Activated CD8-positive, alpha-beta T cell treated with anti-CD3 and anti-CD28 coated beads, Interleukin-2, amount 10 ng/mL, durations not matched to agents 7 days and 5 days (primary cell): ENCODE measurements around the gene LCLAT1. TPM values are rescaled to one million over a fixed set of nuclear protein-coding genes. Genes with fewer than 3 reads are reported as not detected.

ENCODE experiments used
- ATAC-seq: fragments of 150-1000 bp; cut with Tn5 transposase; one replicate; pipeline ENCODE4 v1.10.0; 2021; ENCODE audit warnings: moderate library complexity
- CTCF ChIA-PET: fragments of 350-600 bp; sonication (Branson Sonifier 250); formaldehyde crosslinking; loops from one replicate; lab custom pipeline; 2021; ENCODE audit warnings: antibody characterized with exemption; lab: Charles Lee
- POLR2A ChIA-PET: fragments of 350-600 bp; sonication (Branson Sonifier 250); formaldehyde crosslinking; loops from one replicate; lab custom pipeline; 2021; ENCODE audit warnings: antibody characterized with exemption; lab: Charles Lee
- DNase-seq: peaks from one replicate; pipeline ENCODE4 v3.0.0-alpha.2; 2020
- H3K27ac Mint-ChIP-seq: one replicate; pipeline ENCODE4 v1.8.0; 2021; ENCODE audit warnings: mild to moderate bottlenecking, mixed read lengths
- H3K27me3 Mint-ChIP-seq: one replicate; pipeline ENCODE4 v1.8.0; 2021; ENCODE audit warnings: low read depth, mixed read lengths
- H3K36me3 Mint-ChIP-seq: one replicate; pipeline ENCODE4 v1.8.0; 2021; ENCODE audit warnings: low read depth, mixed read lengths
- H3K4me1 Mint-ChIP-seq: one replicate; pipeline ENCODE4 v1.8.0; 2021; ENCODE audit warnings: low read depth, mixed read lengths
- H3K4me3 Mint-ChIP-seq: one replicate; pipeline ENCODE4 v1.8.0; 2021; ENCODE audit warnings: mild to moderate bottlenecking, mixed read lengths
- H3K9me3 Mint-ChIP-seq: one replicate; pipeline ENCODE4 v1.8.0; 2022; ENCODE audit warnings: mixed read lengths; ENCODE audit not compliant: insufficient read depth
- total RNA-seq, 2 experiments: library from RNA; stranded (reverse); gene quantifications; one replicate each; pipeline ENCODE4 v1.2.3, GENCODE V29; 2021

Gene LCLAT1
- total RNA-seq, 2 experiments from 2014 or later: 25.1 to 25.3 TPM

DNA sequence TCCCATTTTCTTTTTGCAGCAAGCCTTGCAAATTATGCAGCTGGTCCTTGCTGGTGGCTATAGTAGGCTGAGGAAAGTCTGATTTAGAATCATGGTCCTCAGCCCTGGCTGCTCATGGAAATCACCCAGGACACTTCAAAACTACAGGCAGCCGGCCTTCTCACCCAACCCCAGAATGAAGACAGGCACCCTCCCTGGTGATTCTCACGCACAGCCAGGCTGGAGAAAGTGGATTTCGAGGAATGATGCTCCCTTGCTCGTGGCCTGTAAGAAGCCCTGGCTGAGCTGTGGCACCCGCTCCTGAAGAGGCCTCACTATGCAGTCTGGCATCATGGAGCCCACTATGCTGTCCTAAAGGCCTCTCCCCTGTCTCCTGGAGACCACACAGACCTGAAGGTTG, 202.8 kb downstream of the LCLAT1 start:
- no peaks in the 10 kb centered on the region for H3K4me1 Mint-ChIP-seq
- no peak for ATAC-seq
- DNase-seq: no peak
- no peaks in the 10 kb centered on the region for H3K9me3 Mint-ChIP-seq
- no peak overlapping the region for H3K27ac Mint-ChIP-seq
- H3K4me3 Mint-ChIP-seq: no peak overlapping the region
- ChIA-PET CTCF (no interaction called here), POLR2A (no interaction called here)
- no peaks in the 10 kb centered on the region for H3K36me3 Mint-ChIP-seq
- no peaks in the 10 kb centered on the region for H3K27me3 Mint-ChIP-seq

GRCh38 chr2:30652271-30652915, 205.3 kb downstream of the LCLAT1 start:
- H3K27me3 Mint-ChIP-seq: no peaks in the 10 kb centered on the region
- H3K27ac Mint-ChIP-seq: no peak overlapping the region
- no peak overlapping the region for H3K4me3 Mint-ChIP-seq
- no peaks in the 10 kb centered on the region for H3K9me3 Mint-ChIP-seq
- ChIA-PET CTCF (no interaction called here), POLR2A (interaction anchor here (0.7 kb wide), 1 partner anchor 270 kb away, joined by 3 read pairs; no protein-coding TSS in a partner anchor)
- H3K36me3 Mint-ChIP-seq: no peaks in the 10 kb centered on the region
- ATAC-seq (no peak), DNase-seq (no peak)
- no peaks in the 10 kb centered on the region for H3K4me1 Mint-ChIP-seq

DNA sequence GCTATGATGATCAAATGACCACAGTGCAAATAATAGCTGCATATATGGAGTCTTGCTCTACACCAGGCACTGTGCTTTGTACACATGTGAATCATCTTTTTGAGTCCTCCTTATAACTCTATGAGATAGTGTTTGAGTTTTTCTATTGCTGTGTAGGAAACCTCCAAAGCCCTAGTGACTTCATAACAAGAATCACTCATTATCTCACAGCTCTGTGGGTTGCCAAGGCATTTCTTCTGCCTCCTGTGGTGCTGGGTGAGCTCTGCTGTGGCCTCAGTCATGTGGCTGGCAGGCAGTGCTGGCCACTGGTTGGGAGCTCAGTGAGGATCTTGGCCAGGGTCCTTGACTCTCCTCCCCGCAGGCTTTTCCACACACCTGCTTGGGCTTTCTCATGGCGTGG, 206.8 kb downstream of the LCLAT1 start:
- H3K4me3 Mint-ChIP-seq: no peak overlapping the region
- no peaks in the 10 kb centered on the region for H3K27me3 Mint-ChIP-seq
- ATAC-seq (no peak), DNase-seq (peak; percentile 16)
- ChIA-PET POLR2A (interaction anchor here (0.6 kb wide), 1 partner anchor 15 kb away, joined by 4 read pairs; no protein-coding TSS in a partner anchor), CTCF (interaction anchor here (0.7 to 1.5 kb wide), 3 partner anchors 17 to 58 kb away, joined by 3 to 5 read pairs (median 3); no protein-coding TSS in a partner anchor)
- no peaks in the 10 kb centered on the region for H3K36me3 Mint-ChIP-seq
- H3K27ac Mint-ChIP-seq: no peak overlapping the region
- no peaks in the 10 kb centered on the region for H3K4me1 Mint-ChIP-seq
- H3K9me3 Mint-ChIP-seq: no peaks in the 10 kb centered on the region

GRCh38 chr2:30654404-30654803, 207.4 kb downstream of the LCLAT1 start:
- DNase-seq (no peak), ATAC-seq (no peak)
- H3K36me3 Mint-ChIP-seq: no peaks in the 10 kb centered on the region
- H3K4me3 Mint-ChIP-seq: no peak overlapping the region
- H3K9me3 Mint-ChIP-seq: no peaks in the 10 kb centered on the region
- CTCF ChIA-PET: interaction anchor here (1.5 kb wide), 1 partner anchor 55 kb away, joined by 3 read pairs; no protein-coding TSS in a partner anchor
- POLR2A ChIA-PET: no interaction called here
- no peaks in the 10 kb centered on the region for H3K27me3 Mint-ChIP-seq
- no peaks in the 10 kb centered on the region for H3K4me1 Mint-ChIP-seq
- no peak overlapping the region for H3K27ac Mint-ChIP-seq

DNA sequence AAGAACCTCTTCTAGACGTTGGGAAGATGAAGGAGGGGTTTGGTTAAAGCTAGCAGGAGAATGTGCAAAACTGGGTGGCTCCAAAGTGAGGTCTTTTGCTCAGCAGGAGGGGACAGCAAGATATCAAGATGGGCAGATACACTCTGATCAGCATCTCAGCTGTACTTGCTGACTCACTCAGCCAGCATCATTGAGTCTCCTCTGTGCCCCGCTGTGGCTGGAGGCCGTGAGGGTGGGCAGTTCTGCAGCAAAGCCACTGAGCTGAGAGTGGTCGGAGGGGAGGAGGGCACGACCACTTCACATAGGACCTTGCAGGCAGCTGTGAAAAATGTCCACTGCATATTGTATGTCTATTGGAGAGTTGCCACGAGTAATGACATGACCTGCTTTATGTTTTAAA, 208.2 kb downstream of the LCLAT1 start:
- ATAC-seq: no peak
- no peaks in the 10 kb centered on the region for H3K9me3 Mint-ChIP-seq
- DNase-seq: peak; percentile 13
- no peak overlapping the region for H3K27ac Mint-ChIP-seq
- no peaks in the 10 kb centered on the region for H3K27me3 Mint-ChIP-seq
- POLR2A ChIA-PET: no interaction called here
- H3K4me1 Mint-ChIP-seq: no peaks in the 10 kb centered on the region
- CTCF ChIA-PET: interaction anchor here (0.8 kb wide), 1 partner anchor 56 kb away, joined by 3 read pairs; no protein-coding TSS in a partner anchor
- no peaks in the 10 kb centered on the region for H3K36me3 Mint-ChIP-seq
- H3K4me3 Mint-ChIP-seq: no peak overlapping the region

GRCh38 chr2:30655660-30656059, 208.6 kb downstream of the LCLAT1 start:
- Mint-ChIP-seq H3K27ac (no peak overlapping the region), H3K9me3 (no peaks in the 10 kb centered on the region), H3K4me1 (no peaks in the 10 kb centered on the region), H3K27me3 (no peaks in the 10 kb centered on the region), H3K4me3 (no peak overlapping the region), H3K36me3 (no peaks in the 10 kb centered on the region)
- CTCF ChIA-PET: interaction anchor here (0.8 kb wide), 1 partner anchor 56 kb away, joined by 3 read pairs; no protein-coding TSS in a partner anchor
- no peak for ATAC-seq
- POLR2A ChIA-PET: no interaction called here
- no peak for DNase-seq

GRCh38 chr2:30656079-30656478, 209.0 kb downstream of the LCLAT1 start:
- POLR2A ChIA-PET: no interaction called here
- CTCF ChIA-PET: interaction anchor here (0.8 kb wide), 2 partner anchors 55 to 491 kb away, joined by 3 read pairs; no protein-coding TSS in a partner anchor
- no peaks in the 10 kb centered on the region for H3K4me1 Mint-ChIP-seq

DNA sequence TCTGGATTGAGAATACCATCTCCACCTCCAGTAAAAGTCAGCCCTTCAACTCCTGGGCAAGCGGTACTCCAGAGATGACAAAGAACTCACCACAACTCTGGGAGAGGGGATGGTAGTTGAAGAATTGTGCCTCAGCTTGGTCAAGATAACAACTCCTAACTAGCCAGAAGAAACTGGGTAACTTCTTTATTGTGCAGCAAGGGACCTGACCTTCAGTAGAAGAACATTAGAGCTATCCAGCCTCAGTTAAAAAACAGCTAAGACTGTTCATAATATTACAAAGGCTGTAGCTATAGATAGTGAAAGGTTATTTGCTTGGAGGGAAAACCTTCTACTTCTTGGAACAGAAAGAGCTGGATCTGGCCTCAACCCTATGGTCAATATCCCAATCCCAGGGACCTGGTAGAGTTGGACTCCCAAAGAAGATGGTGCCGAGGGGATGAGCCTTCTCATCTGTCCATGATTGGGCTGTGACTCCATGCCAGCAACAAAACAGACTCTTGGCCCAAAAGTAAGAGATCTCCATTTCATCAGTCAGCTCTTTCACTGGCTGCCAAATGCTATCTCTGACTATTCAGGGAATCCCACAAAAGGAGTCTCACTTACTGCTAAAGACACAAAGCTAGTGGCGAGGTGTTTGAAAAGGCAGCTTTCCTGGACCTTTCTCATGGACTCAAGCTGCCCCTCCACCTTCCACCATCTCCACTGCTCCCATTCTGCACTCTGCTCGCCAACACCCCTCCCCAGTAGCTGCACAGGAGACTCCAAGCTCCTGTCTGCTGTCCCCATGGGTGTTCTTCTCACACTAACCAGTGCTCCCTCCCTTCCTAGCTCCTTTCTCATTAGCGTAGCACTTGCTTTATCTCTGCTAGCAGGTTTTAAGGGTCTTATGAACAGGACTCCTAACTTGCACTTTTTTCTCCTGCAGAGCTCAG, 214.4 kb downstream of the LCLAT1 start:
- Mint-ChIP-seq H3K9me3 (no peaks in the 10 kb centered on the region), H3K27ac (no peak overlapping the region), H3K4me3 (no peak overlapping the region), H3K4me1 (no peaks in the 10 kb centered on the region), H3K36me3 (no peaks in the 10 kb centered on the region), H3K27me3 (no peaks in the 10 kb centered on the region)
- CTCF ChIA-PET: interaction anchor here (0.7 to 3.2 kb wide), 4 partner anchors 11 to 496 kb away, joined by 3 to 13 read pairs (median 4); no protein-coding TSS in a partner anchor
- POLR2A ChIA-PET: no interaction called here
- ATAC-seq (no peak), DNase-seq (peak; percentile 13)

More at GRCh38 chr2:30656079-30656478, 209.0 kb downstream of the LCLAT1 start:
- H3K27me3 Mint-ChIP-seq: no peaks in the 10 kb centered on the region
- H3K9me3 Mint-ChIP-seq: no peaks in the 10 kb centered on the region
- ATAC-seq (no peak), DNase-seq (peak; percentile 7)
- H3K36me3 Mint-ChIP-seq: no peaks in the 10 kb centered on the region
- H3K4me3 Mint-ChIP-seq: no peak overlapping the region
- H3K27ac Mint-ChIP-seq: no peak overlapping the region

- CTCF ChIA-PET: interaction anchor here (1.7 to 3.2 kb wide), 2 partner anchors 454 to 497 kb away, joined by 3 to 13 read pairs; no protein-coding TSS in a partner anchor
- Mint-ChIP-seq H3K4me3 (no peak overlapping the region), H3K27ac (no peak overlapping the region), H3K9me3 (no peaks in the 10 kb centered on the region), H3K36me3 (no peaks in the 10 kb centered on the region), H3K27me3 (no peaks in the 10 kb centered on the region), H3K4me1 (no peaks in the 10 kb centered on the region)
- ATAC-seq: no peak
- DNase-seq: peak; percentile 5
- POLR2A ChIA-PET: no interaction called here
Measured at GRCh38 chr2:30662268-30663131, 215.5 kb downstream of the LCLAT1 start.

- no peaks in the 10 kb centered on the region for H3K36me3 Mint-ChIP-seq
- CTCF ChIA-PET: interaction anchor here (1.7 kb wide), 1 partner anchor 455 kb away, joined by 3 read pairs; no protein-coding TSS in a partner anchor
- H3K27ac Mint-ChIP-seq: no peak overlapping the region
- H3K9me3 Mint-ChIP-seq: no peaks in the 10 kb centered on the region
- ATAC-seq (no peak), DNase-seq (peak; percentile 10)
- no peaks in the 10 kb centered on the region for H3K4me1 Mint-ChIP-seq
- H3K27me3 Mint-ChIP-seq: no peaks in the 10 kb centered on the region
- POLR2A ChIA-PET: no interaction called here
- no peak overlapping the region for H3K4me3 Mint-ChIP-seq
Measured at GRCh38 chr2:30663321-30663720, 216.3 kb downstream of the LCLAT1 start.

- H3K27ac Mint-ChIP-seq: no peak overlapping the region
- POLR2A ChIA-PET: no interaction called here
- no peaks in the 10 kb centered on the region for H3K4me1 Mint-ChIP-seq
- no peaks in the 10 kb centered on the region for H3K36me3 Mint-ChIP-seq
- ATAC-seq (no peak), DNase-seq (no peak)
- CTCF ChIA-PET: no interaction called here
- H3K4me3 Mint-ChIP-seq: no peak overlapping the region
- H3K9me3 Mint-ChIP-seq: no peaks in the 10 kb centered on the region
- H3K27me3 Mint-ChIP-seq: no peaks in the 10 kb centered on the region
Measured at GRCh38 chr2:30663806-30664205, 216.8 kb downstream of the LCLAT1 start.
